Measurements from ENCODE around the gene PSPN.

PSPN gene

DNA sequence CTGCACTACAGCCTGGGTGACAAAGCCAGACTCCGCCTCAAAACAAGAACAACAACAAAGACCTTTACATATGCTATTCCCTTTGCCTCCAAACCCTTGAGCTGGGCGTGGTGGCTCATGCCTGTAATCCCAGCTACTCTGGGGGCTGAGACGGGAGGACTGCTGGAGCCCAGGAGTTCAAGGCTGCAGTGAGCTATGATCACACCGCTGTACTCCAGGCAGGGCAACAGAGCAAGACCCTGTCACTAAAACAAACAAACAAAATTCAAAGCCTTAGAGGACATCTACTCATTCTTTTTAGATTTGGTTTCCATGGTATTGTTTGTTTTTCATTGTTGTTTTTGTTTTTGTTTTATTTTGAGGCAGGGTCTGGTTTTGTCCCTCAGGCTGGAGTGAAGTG is 50.1 kb downstream of the PSPN start:
- no peak for DNase-seq
